GM23338 (cell line): ENCODE results near the gene TPST2. TPM values are rescaled to one million over a fixed set of nuclear protein-coding genes. Genes with fewer than 3 reads are reported as not detected.

Source experiments
- ATAC-seq: fragments of 200-7000 bp; cut with Tn5 transposase; 3 replicates; pipeline ENCODE4 v1.9.1; 2020
- DNase-seq: peaks from one replicate; pipeline ENCODE4 v3.0.0-alpha.2; 2015; ENCODE audit warnings: low spot score
- H2AFZ ChIP-seq: fragments of 200-600 bp; sonication (generic); 2 replicates; pipeline ENCODE4 v1.8.0; 2016; ENCODE audit warnings: antibody characterized with exemption, mild to moderate bottlenecking, moderate library complexity
- H3F3A ChIP-seq: fragments of 200-600 bp; sonication (generic); replicated peaks from 2 replicates; pipeline ENCODE4 v1.8.0; 2017; ENCODE audit warnings: antibody characterized with exemption, mixed run types, low read depth
- H3K27ac ChIP-seq: fragments of 200-600 bp; sonication (generic); 2 replicates; pipeline ENCODE4 v1.6.1; 2016; ENCODE audit warnings: low read depth
- H3K27me3 ChIP-seq: fragments of 200-600 bp; sonication (generic); 2 replicates; pipeline ENCODE4 v1.8.0; 2016; ENCODE audit warnings: mild to moderate bottlenecking, mixed run types, moderate library complexity; ENCODE audit not compliant: insufficient read depth
- H3K36me3 ChIP-seq: fragments of 200-600 bp; sonication (generic); 2 replicates; pipeline ENCODE4 v1.8.0; 2016; ENCODE audit warnings: mild to moderate bottlenecking; ENCODE audit not compliant: insufficient read depth
- H3K4me1 ChIP-seq: fragments of 200-600 bp; sonication (generic); 2 replicates; pipeline ENCODE4 v1.8.0; 2016; ENCODE audit warnings: mild to moderate bottlenecking, moderate library complexity; ENCODE audit not compliant: insufficient read depth
- H3K4me2 ChIP-seq: fragments of 200-600 bp; sonication (generic); 2 replicates; pipeline ENCODE4 v1.7.1; 2017; ENCODE audit warnings: mixed run types
- H3K4me3 ChIP-seq: fragments of 200-600 bp; sonication (generic); 2 replicates; pipeline ENCODE4 v1.6.1; 2016; ENCODE audit warnings: mixed run types
- H3K79me2 ChIP-seq: fragments of 200-600 bp; sonication (generic); replicated peaks from 2 replicates; pipeline ENCODE4 v1.8.0; 2017; ENCODE audit warnings: mild to moderate bottlenecking; ENCODE audit not compliant: insufficient read depth
- H3K9me2 ChIP-seq: fragments of 200-600 bp; sonication (generic); 2 replicates; pipeline ENCODE4 v1.8.0; 2017; ENCODE audit not compliant: insufficient read depth
- H4K20me1 ChIP-seq: fragments of 200-600 bp; sonication (generic); replicated peaks from 2 replicates; pipeline ENCODE4 v1.8.0; 2017; ENCODE audit warnings: mild to moderate bottlenecking; ENCODE audit not compliant: insufficient read depth
- H3K27ac Mint-ChIP-seq: 2 replicates; pipeline ENCODE4 v1.8.0; 2020; ENCODE audit warnings: inconsistent platforms, mild to moderate bottlenecking, moderate library complexity, mixed read lengths
- H3K27me3 Mint-ChIP-seq: 3 replicates; pipeline ENCODE4 v1.8.0; 2022; ENCODE audit warnings: low read depth, mild to moderate bottlenecking, moderate library complexity, mixed read lengths, inconsistent platforms; ENCODE audit not compliant: insufficient read depth, poor library complexity
- H3K36me3 Mint-ChIP-seq: 3 replicates; pipeline ENCODE4 v1.8.0; 2021; ENCODE audit warnings: low read depth, mild to moderate bottlenecking, inconsistent platforms, moderate library complexity, mixed read lengths
- H3K4me1 Mint-ChIP-seq: 3 replicates; pipeline ENCODE4 v1.8.0; 2020; ENCODE audit warnings: mild to moderate bottlenecking, inconsistent platforms, mixed read lengths
- H3K4me3 Mint-ChIP-seq: 3 replicates; pipeline ENCODE4 v1.8.0; 2021; ENCODE audit warnings: moderate library complexity, mild to moderate bottlenecking, inconsistent platforms, mixed read lengths
- H3K9me3 Mint-ChIP-seq: 3 replicates; pipeline ENCODE4 v1.8.0; 2020; ENCODE audit warnings: moderate library complexity, mild to moderate bottlenecking, inconsistent platforms, mixed read lengths
- CREB1 ChIP-seq: fragments of 250-450 bp; sonication (Bioruptor Pico); IDR thresholded peaks from 2 replicates; pipeline ENCODE4 v1.5.0; 2020; ENCODE audit warnings: low read depth, mild to moderate bottlenecking, moderate library complexity
- CTCF ChIP-seq, 2 experiments: fragments of 200-600 bp in 1 of 2; sonication (generic) in 1 of 2; conservative IDR thresholded peaks; 2 replicates each; pipeline versions ENCODE4 v1.5.1 to v1.6.1; 2016 to 2017; ENCODE audit warnings: antibody characterized with exemption in 2 of 2, low read depth in 2 of 2, mild to moderate bottlenecking in 2 of 2, moderate library complexity in 1 of 2
- ETS1 ChIP-seq: IDR thresholded peaks from 2 replicates; pipeline ENCODE4 v1.6.1; 2016; ENCODE audit warnings: antibody characterized with exemption
- EZH2 ChIP-seq: fragments of 200-600 bp; sonication (generic); IDR thresholded peaks from one replicate; pipeline ENCODE4 v1.8.0; 2017; ENCODE audit warnings: antibody characterized with exemption, mild to moderate bottlenecking, low read depth; ENCODE audit not compliant: unreplicated experiment
- EZH2phosphoT487 ChIP-seq: fragments of 200-600 bp; sonication (generic); IDR thresholded peaks from one replicate; pipeline ENCODE4 v1.8.1; 2018; ENCODE audit warnings: antibody characterized with exemption; ENCODE audit not compliant: unreplicated experiment
- JUNB ChIP-seq: IDR thresholded peaks from one replicate; pipeline ENCODE4 v1.6.1; 2016; ENCODE audit warnings: antibody characterized with exemption; ENCODE audit not compliant: unreplicated experiment
- NANOG ChIP-seq: IDR thresholded peaks from 2 replicates; pipeline ENCODE4 v1.6.1; 2016; ENCODE audit warnings: antibody characterized with exemption, borderline replicate concordance
- POLR2AphosphoS5 ChIP-seq: IDR thresholded peaks from 2 replicates; pipeline ENCODE4 v1.6.1; 2016; ENCODE audit warnings: antibody characterized with exemption, low read depth
- STAT1 ChIP-seq: IDR thresholded peaks from one replicate; pipeline ENCODE4 v1.6.1; 2016; ENCODE audit warnings: antibody characterized with exemption; ENCODE audit not compliant: unreplicated experiment
- ZNF114 ChIP-seq: fragments of 250-450 bp; sonication (Bioruptor Pico); IDR thresholded peaks from 2 replicates; pipeline ENCODE4 v1.5.0; 2020; ENCODE audit warnings: mild to moderate bottlenecking, moderate library complexity
- ZNF331 ChIP-seq: fragments of 250-450 bp; sonication (Bioruptor Pico); IDR thresholded peaks from 2 replicates; pipeline ENCODE4 v1.5.0; 2020; ENCODE audit warnings: low read depth, mild to moderate bottlenecking, moderate library complexity
- ZNF462 ChIP-seq: fragments of 250-450 bp; sonication (Bioruptor Pico); IDR thresholded peaks from 2 replicates; pipeline ENCODE4 v1.5.0; 2020; ENCODE audit warnings: mild to moderate bottlenecking, moderate library complexity
- polyA plus RNA-seq: library from polyadenylated mRNA; unstranded; fragments of >200 nt; fragmentation: Nextera tagmentation; extraction: Ambion mirVana; gene quantifications from 2 replicates; pipeline ENCODE4 v1.2.1, GENCODE V29; 2016
- total RNA-seq: library from RNA; depleted of rRNA; stranded (reverse); fragments of >200 nt; shearing (Covaris generic); gene quantifications from 2 replicates; pipeline ENCODE4 v1.2.3, GENCODE V29; 2014
- TF ChIP-seq, protein P1 (sequence below): IDR thresholded peaks from one replicate; pipeline ENCODE4 v1.6.1; 2018; ENCODE audit warnings: antibody characterized with exemption; ENCODE audit not compliant: unreplicated experiment

The TPST2 gene
- total and polyA plus RNA-seq, 2 experiments from 2014 or later, result 37.9 to 127 TPM

DNA sequence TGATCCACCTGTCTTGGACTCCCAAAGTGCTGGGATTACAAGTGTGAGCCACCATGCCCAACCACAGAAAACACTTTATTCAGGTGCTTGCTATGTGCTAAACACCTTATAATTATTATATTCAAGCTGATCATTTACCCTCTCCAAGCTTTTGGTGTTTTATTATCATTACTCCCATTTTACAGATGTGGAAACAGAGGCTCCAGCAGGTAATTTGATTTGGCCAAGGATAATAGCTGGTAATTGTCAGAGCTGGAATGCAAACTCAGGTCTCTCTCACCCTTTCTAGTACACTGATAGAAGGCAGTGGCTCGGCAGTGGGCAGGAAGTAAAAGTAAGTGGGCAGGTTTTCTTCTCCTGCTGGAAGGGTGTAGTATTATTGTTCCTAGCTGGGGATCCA lies 3.8 kb upstream of the TPST2 start:
- peaks cover 2% of the 10 kb centered on the region; the same call in 1 of the 2 replicates for H3K9me2 ChIP-seq

More for the DNA sequence above, 3.8 kb upstream of the TPST2 start:
- TF ChIP-seq NANOG (no peak), EZH2phosphoT487 (no peak), ETS1 (no peak), ZNF114 (CRISPR knock-in tag) (no peak), ZNF462 (CRISPR knock-in tag) (no peak), POLR2AphosphoS5 (no peak), ZNF331 (no peak), EZH2 (no peak), CREB1 (no peak), CTCF (conservative IDR thresholded peaks at IDR 0.05; ENCODE audit: low read depth in 2 of 2) (no peak), STAT1 (no peak), JUNB (no peak)
- TF ChIP-seq, protein P1, sequence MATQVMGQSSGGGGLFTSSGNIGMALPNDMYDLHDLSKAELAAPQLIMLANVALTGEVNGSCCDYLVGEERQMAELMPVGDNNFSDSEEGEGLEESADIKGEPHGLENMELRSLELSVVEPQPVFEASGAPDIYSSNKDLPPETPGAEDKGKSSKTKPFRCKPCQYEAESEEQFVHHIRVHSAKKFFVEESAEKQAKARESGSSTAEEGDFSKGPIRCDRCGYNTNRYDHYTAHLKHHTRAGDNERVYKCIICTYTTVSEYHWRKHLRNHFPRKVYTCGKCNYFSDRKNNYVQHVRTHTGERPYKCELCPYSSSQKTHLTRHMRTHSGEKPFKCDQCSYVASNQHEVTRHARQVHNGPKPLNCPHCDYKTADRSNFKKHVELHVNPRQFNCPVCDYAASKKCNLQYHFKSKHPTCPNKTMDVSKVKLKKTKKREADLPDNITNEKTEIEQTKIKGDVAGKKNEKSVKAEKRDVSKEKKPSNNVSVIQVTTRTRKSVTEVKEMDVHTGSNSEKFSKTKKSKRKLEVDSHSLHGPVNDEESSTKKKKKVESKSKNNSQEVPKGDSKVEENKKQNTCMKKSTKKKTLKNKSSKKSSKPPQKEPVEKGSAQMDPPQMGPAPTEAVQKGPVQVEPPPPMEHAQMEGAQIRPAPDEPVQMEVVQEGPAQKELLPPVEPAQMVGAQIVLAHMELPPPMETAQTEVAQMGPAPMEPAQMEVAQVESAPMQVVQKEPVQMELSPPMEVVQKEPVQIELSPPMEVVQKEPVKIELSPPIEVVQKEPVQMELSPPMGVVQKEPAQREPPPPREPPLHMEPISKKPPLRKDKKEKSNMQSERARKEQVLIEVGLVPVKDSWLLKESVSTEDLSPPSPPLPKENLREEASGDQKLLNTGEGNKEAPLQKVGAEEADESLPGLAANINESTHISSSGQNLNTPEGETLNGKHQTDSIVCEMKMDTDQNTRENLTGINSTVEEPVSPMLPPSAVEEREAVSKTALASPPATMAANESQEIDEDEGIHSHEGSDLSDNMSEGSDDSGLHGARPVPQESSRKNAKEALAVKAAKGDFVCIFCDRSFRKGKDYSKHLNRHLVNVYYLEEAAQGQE, result no peak
- H3K4me3 Mint-ChIP-seq, result no peak overlapping the region
- no peak overlapping the region for H2AFZ ChIP-seq
- no peaks in the 10 kb centered on the region for H3K36me3 ChIP-seq
- no peak overlapping the region for H3K27ac Mint-ChIP-seq
- peaks cover 15% of the 10 kb centered on the region for H3K4me1 Mint-ChIP-seq
- H3K27me3 ChIP-seq, result no peaks in the 10 kb centered on the region
- no peak for DNase-seq
- peaks cover 6% of the 10 kb centered on the region; the same call in 2 of the 3 replicates for H3K36me3 Mint-ChIP-seq
- no peak overlapping the region for H3K27ac ChIP-seq
- no peaks in the 10 kb centered on the region for H3F3A ChIP-seq
- H3K9me3 Mint-ChIP-seq, result no peaks in the 10 kb centered on the region
- peaks cover 4% of the 10 kb centered on the region for H4K20me1 ChIP-seq
- H3K4me3 ChIP-seq, result no peak overlapping the region
- no peak overlapping the region for H3K4me2 ChIP-seq
- H3K27me3 Mint-ChIP-seq, result peaks cover 14% of the 10 kb centered on the region
- peaks cover 19% of the 10 kb centered on the region for H3K4me1 ChIP-seq
- peaks cover 9% of the 10 kb centered on the region for H3K79me2 ChIP-seq
- no peak for ATAC-seq
